H1 (cell line): ENCODE measurements around the gene ATP8B3. TPM values are rescaled to one million over a fixed set of nuclear protein-coding genes. Genes with fewer than 3 reads are reported as not detected.

Experiments
- CTCF ChIA-PET: fragments of 300-600 bp; sonication (Branson Sonifier 250); formaldehyde crosslinking; loops from one replicate; lab custom pipeline; 2021; ENCODE audit not compliant: partially characterized antibody; lab: Charles Lee
- POLR2A ChIA-PET: fragments of 300-600 bp; sonication (Branson Sonifier 250); formaldehyde crosslinking; loops from one replicate; lab custom pipeline; 2021; ENCODE audit warnings: inconsistent platforms; ENCODE audit not compliant: partially characterized antibody; lab: Charles Lee
- DNase-seq, 2 experiments: peaks; one replicate each; pipeline versions ENCODE4 v3.0.0 to v3.0.0-alpha.2; 2010 to 2022; ENCODE audit warnings: low spot score in 2 of 2, low read depth in 1 of 2, mixed read lengths in 1 of 2
- FAIRE-seq: peaks from 2 replicates; lab custom pipeline; 2011; peaks lifted over from hg19 to GRCh38; lab: Jason Lieb, UNC
- H2AFZ ChIP-seq: 2 replicates; pipeline ENCODE4 v1.8.1; 2012; ENCODE audit warnings: low read length, inconsistent platforms
- H2AK5ac ChIP-seq: 2 replicates; pipeline ENCODE4 v1.6.1; 2013; ENCODE audit warnings: low read depth, low read length
- H2BK120ac ChIP-seq: replicated peaks from 2 replicates; pipeline ENCODE3; 2013; ENCODE audit warnings: low read depth, low read length, inconsistent platforms
- H2BK12ac ChIP-seq: 2 replicates; pipeline ENCODE4 v1.6.1; 2013; ENCODE audit warnings: low read depth, low read length
- H2BK15ac ChIP-seq: 2 replicates; pipeline ENCODE4 v1.6.1; 2013; ENCODE audit warnings: low read length
- H2BK20ac ChIP-seq: 2 replicates; pipeline ENCODE4 v1.6.1; 2013; ENCODE audit warnings: low read length
- H2BK5ac ChIP-seq: 2 replicates; pipeline ENCODE4 v1.6.1; 2013; ENCODE audit warnings: low read depth, low read length
- H3K14ac ChIP-seq: 2 replicates; pipeline ENCODE4 v1.6.1; 2013; ENCODE audit warnings: inconsistent platforms; ENCODE audit not compliant: insufficient read length
- H3K18ac ChIP-seq: 2 replicates; pipeline ENCODE4 v1.6.1; 2013; ENCODE audit warnings: low read length; ENCODE audit errors: extremely low read depth
- H3K23ac ChIP-seq: 2 replicates; pipeline ENCODE4 v1.6.1; 2013; ENCODE audit warnings: inconsistent platforms; ENCODE audit not compliant: insufficient read length
- H3K23me2 ChIP-seq: 2 replicates; pipeline ENCODE4 v1.6.1; 2013; ENCODE audit warnings: low read depth, low read length
- H3K27ac ChIP-seq: 2 replicates; pipeline ENCODE4 v1.6.1; 2011; ENCODE audit warnings: low read depth, low read length, inconsistent platforms
- H3K27me3 ChIP-seq, 4 experiments: replicated peaks in 1 of 4; 1 replicate in 1 of 4; 2 replicates in 3 of 4; pipeline versions ENCODE4 v1.6.1 to v1.8.1; 2011 to 2013; ENCODE audit warnings: low read length in 3 of 4, mild to moderate bottlenecking in 3 of 4, inconsistent platforms in 2 of 4, mixed read lengths in 2 of 4, moderate library complexity in 1 of 4; ENCODE audit not compliant: control insufficient read depth in 3 of 4, insufficient read depth in 3 of 4; ENCODE audit errors: extremely low read depth in 1 of 4
- H3K36me3 ChIP-seq, 4 experiments: 2 replicates each; pipeline versions ENCODE4 v1.6.1 to v1.8.1; 2011 to 2013; ENCODE audit warnings: mild to moderate bottlenecking in 4 of 4, low read length in 3 of 4, moderate library complexity in 2 of 4, control low read depth in 1 of 4, inconsistent platforms in 1 of 4; ENCODE audit not compliant: insufficient read depth in 4 of 4, control insufficient read depth in 2 of 4
- H3K4ac ChIP-seq: replicated peaks from 2 replicates; pipeline ENCODE3; 2013; ENCODE audit warnings: low read length, low read depth, mixed read lengths, inconsistent platforms; ENCODE audit not compliant: insufficient read length
- H3K4me1 ChIP-seq, 4 experiments: replicated peaks in 1 of 4; 1 replicate in 1 of 4; 2 replicates in 3 of 4; pipeline versions ENCODE4 v1.6.1 to v1.8.1; 2011 to 2013; ENCODE audit warnings: low read length in 3 of 4, inconsistent platforms in 2 of 4, mixed read lengths in 1 of 4; ENCODE audit not compliant: insufficient read depth in 4 of 4, control insufficient read depth in 3 of 4
- H3K4me2 ChIP-seq, 2 experiments: 2 replicates each; pipeline versions ENCODE4 v1.6.1 to v1.8.1; 2011 to 2013; ENCODE audit warnings: low read depth in 2 of 2, low read length in 2 of 2, control low read depth in 1 of 2, inconsistent platforms in 1 of 2, mild to moderate bottlenecking in 1 of 2; ENCODE audit not compliant: insufficient read depth in 1 of 2
- H3K4me3 ChIP-seq, 4 experiments: fragments of 200-600, 300-600 bp in 1 of 4; sonication (generic), shearing (Covaris generic), sonication (Bioruptor Twin) in 1 of 4; 2 replicates each; pipeline versions ENCODE4 v1.5.1 to v1.8.1; 2011 to 2016; ENCODE audit warnings: low read length in 4 of 4, low read depth in 3 of 4, control low read depth in 2 of 4, inconsistent platforms in 2 of 4, mild to moderate bottlenecking in 2 of 4, mixed read lengths in 1 of 4, moderate library complexity in 1 of 4; ENCODE audit not compliant: insufficient read depth in 2 of 4; ENCODE audit errors: extremely low read depth in 1 of 4
- H3K56ac ChIP-seq: replicated peaks from 2 replicates; pipeline ENCODE3; 2013; ENCODE audit warnings: low read depth, mild to moderate bottlenecking, mixed read lengths, low read length, inconsistent platforms; ENCODE audit not compliant: insufficient read length
- H3K79me1 ChIP-seq: 2 replicates; pipeline ENCODE4 v1.6.1; 2013; ENCODE audit warnings: low read depth, low read length, control low read depth
- H3K79me2 ChIP-seq, 2 experiments: 2 replicates each; pipeline versions ENCODE4 v1.6.1 to v1.8.1; 2012 to 2013; ENCODE audit warnings: low read length in 2 of 2, mild to moderate bottlenecking in 2 of 2, inconsistent platforms in 1 of 2; ENCODE audit not compliant: insufficient read depth in 2 of 2, control insufficient read depth in 1 of 2
- H3K9ac ChIP-seq, 4 experiments: replicated peaks in 1 of 4; 1 replicate in 1 of 4; 2 replicates in 3 of 4; pipeline versions ENCODE4 v1.6.1 to v1.8.1; 2011 to 2013; ENCODE audit warnings: low read depth in 3 of 4, low read length in 3 of 4, control low read depth in 2 of 4, mild to moderate bottlenecking in 2 of 4, moderate library complexity in 2 of 4, inconsistent platforms in 1 of 4; ENCODE audit errors: extremely low read depth in 1 of 4
- H3K9me3 ChIP-seq, 2 experiments: 2 replicates each; pipeline versions ENCODE4 v1.6.1 to v1.8.1; 2012 to 2013; ENCODE audit warnings: mild to moderate bottlenecking in 2 of 2, moderate library complexity in 2 of 2, control low read depth in 1 of 2, inconsistent platforms in 1 of 2, low read depth in 1 of 2, low read length in 1 of 2, mixed read lengths in 1 of 2; ENCODE audit not compliant: insufficient read depth in 2 of 2
- H4K20me1 ChIP-seq, 2 experiments: replicated peaks in 1 of 2; 2 replicates each; pipeline versions ENCODE3 to v1.8.1; 2011 to 2013; ENCODE audit warnings: inconsistent platforms in 2 of 2, low read length in 2 of 2, mild to moderate bottlenecking in 1 of 2; ENCODE audit not compliant: insufficient read depth in 2 of 2, control insufficient read depth in 1 of 2
- H4K5ac ChIP-seq: 2 replicates; pipeline ENCODE4 v1.6.1; 2013; ENCODE audit warnings: low read length, low read depth, mixed read lengths, inconsistent platforms; ENCODE audit not compliant: insufficient read length
- H4K8ac ChIP-seq: 2 replicates; pipeline ENCODE4 v1.8.0; 2013; ENCODE audit warnings: mild to moderate bottlenecking, moderate library complexity, low read length, inconsistent platforms; ENCODE audit not compliant: insufficient read depth; ENCODE audit errors: extremely low read depth
- H4K91ac ChIP-seq: replicated peaks from 2 replicates; pipeline ENCODE3; 2013; ENCODE audit warnings: low read length, mixed read lengths, inconsistent platforms; ENCODE audit not compliant: insufficient read length
- ASH2L ChIP-seq: fragments of 200-600, 300-600 bp; sonication (generic); IDR thresholded peaks from one replicate; pipeline ENCODE4 v1.7.1; 2017; ENCODE audit warnings: low read length
- BRCA1 ChIP-seq: IDR thresholded peaks from 2 replicates; pipeline ENCODE4 v1.6.1; 2012; ENCODE audit warnings: low read depth, low read length, improper control_type of control experiment
- CTBP2 ChIP-seq: IDR thresholded peaks from 2 replicates; pipeline ENCODE4 v1.7.0; 2011; ENCODE audit warnings: borderline replicate concordance, mild to moderate bottlenecking, moderate library complexity, mixed read lengths, low read length; ENCODE audit not compliant: insufficient read depth, insufficient read length
- JUND ChIP-seq: IDR thresholded peaks from 2 replicates; pipeline ENCODE4 v1.6.1; 2011; ENCODE audit warnings: mild to moderate bottlenecking, improper control_type of control experiment, low read length
- NRF1 ChIP-seq: IDR thresholded peaks from 2 replicates; pipeline ENCODE4 v1.6.1; 2011; ENCODE audit warnings: mild to moderate bottlenecking, low read depth, low read length, improper control_type of control experiment
- POLR2AphosphoS5 ChIP-seq: IDR thresholded peaks from 2 replicates; pipeline ENCODE4 v1.6.1; 2011; ENCODE audit warnings: low read depth, low read length
- RBBP5 ChIP-seq: IDR thresholded peaks from 2 replicates; pipeline ENCODE4 v1.7.1; 2012; ENCODE audit warnings: low read depth, mild to moderate bottlenecking, inconsistent platforms, low read length, moderate library complexity, borderline replicate concordance
- RXRA ChIP-seq: IDR thresholded peaks from 2 replicates; pipeline ENCODE4 v1.6.1; 2011; ENCODE audit warnings: low read depth, mild to moderate bottlenecking, low read length, moderate library complexity; ENCODE audit not compliant: insufficient read depth
- SIRT6 ChIP-seq: IDR thresholded peaks from one replicate; pipeline ENCODE4 v1.7.1; 2012; ENCODE audit warnings: low read length, inconsistent platforms
- SP2 ChIP-seq: IDR thresholded peaks from 2 replicates; pipeline ENCODE4 v1.6.1; 2012; ENCODE audit warnings: mild to moderate bottlenecking, low read length, inconsistent platforms
- SP4 ChIP-seq: IDR thresholded peaks from 2 replicates; pipeline ENCODE4 v1.6.1; 2012; ENCODE audit warnings: low read length, inconsistent platforms
- SUZ12 ChIP-seq: fragments of 200-600 bp; sonication (generic); IDR thresholded peaks from 2 replicates; pipeline ENCODE4 v1.6.1; 2012; ENCODE audit warnings: mild to moderate bottlenecking, inconsistent platforms, low read length, moderate library complexity, mixed read lengths
- TAF7 ChIP-seq: optimal IDR thresholded peaks from 2 replicates; pipeline ENCODE3; 2011; ENCODE audit warnings: low read depth, mild to moderate bottlenecking, inconsistent platforms, low read length, moderate library complexity, borderline replicate concordance
- WGBS, 2 experiments: shearing (Covaris generic) in 1 of 2; methylation state at CpG; one replicate each; pipeline versions ENCODE4 v1.1.6 to v1.1.7; 2013 to 2015; ENCODE audit warnings: low lambda C conversion rate in 2 of 2, mixed read lengths in 2 of 2, inconsistent platforms in 1 of 2, low coverage in 1 of 2, missing lambda C conversion rate in 1 of 2; ENCODE audit not compliant: insufficient replicate concordance in 2 of 2, insufficient coverage in 1 of 2, insufficient read length in 1 of 2; ENCODE audit errors: extremely low coverage in 1 of 2, missing lambda C conversion rate in 1 of 2; 5-methylcytosine and 5-hydroxymethylcytosine counted together
- polyA plus RNA-seq, 7 experiments: library from polyadenylated mRNA; depleted of rRNA in 3 of 7; stranded (reverse) in 5 of 7; unstranded in 2 of 7; fragments of >200 nt in 5 of 7; fragments of 200-250 nt in 2 of 7; gene quantifications; 1 replicate in 5 of 7; 2 replicates in 1 of 7; 4 replicates in 1 of 7; pipeline versions ENCODE4 v1.2.1 to v1.2.3, GENCODE V29; 2011 to 2013; ENCODE audit warnings: missing spikeins in 2 of 7, mixed read lengths in 2 of 7
- total RNA-seq: library from RNA; stranded (reverse); fragmentation: NEBNext Ultra II Directional; extraction: Animal tissue kit (Norgen Biotek cat#: 25700); gene quantifications from 2 replicates; pipeline ENCODE4 v1.2.1, GENCODE V29; 2021
- TF ChIP-seq, protein P1 (sequence below): IDR thresholded peaks from 2 replicates; pipeline ENCODE4 v1.6.1; 2012; ENCODE audit warnings: inconsistent platforms

The ATP8B3 gene
- total and polyA plus RNA-seq, 2 of the 8 experiments (the other 6 are each of a cell fraction or from before 2014, with no cell fraction given) = 4.1 to 9.3 TPM

DNA sequence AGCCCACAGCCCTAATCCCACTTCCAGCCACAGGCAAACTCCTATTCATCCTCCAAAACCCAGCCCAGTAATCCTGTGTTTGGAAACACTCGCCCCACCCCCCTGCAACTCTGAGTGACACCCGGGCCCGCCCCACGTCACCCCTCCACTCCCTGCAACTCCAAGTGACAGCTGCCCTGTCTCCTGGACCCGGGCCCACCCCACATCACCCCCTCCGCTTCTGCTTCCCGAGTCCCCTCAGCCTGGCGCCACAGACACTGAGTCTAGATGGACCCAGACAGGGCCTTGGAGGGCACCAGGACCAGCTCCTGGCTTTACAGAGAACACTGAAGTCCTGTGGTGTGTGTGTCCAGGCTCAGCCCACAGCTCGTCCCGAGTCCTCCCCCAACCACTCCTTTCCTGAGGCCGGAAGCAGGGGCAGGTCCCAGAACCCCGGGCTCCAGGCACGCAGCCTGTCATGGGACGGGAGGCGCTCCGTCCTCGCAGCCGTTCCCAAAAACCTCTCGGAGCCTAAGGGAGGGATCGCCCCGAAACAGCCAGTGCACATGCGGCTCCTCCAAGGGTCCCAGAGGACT lies 28.6 kb upstream of the ATP8B3 start:
- Histone ChIP-seq H3K36me3 (no peaks in the 10 kb centered on the region), H4K8ac (no peak overlapping the region), H2BK120ac (no peak overlapping the region), H3K4me3 (no peak overlapping the region), H3K56ac (no peak overlapping the region), H4K20me1 (peaks cover 22 to 39% of the 10 kb centered on the region in 2 experiments), H3K23ac (no peak overlapping the region), H3K14ac (no peak overlapping the region), H3K4me1 (peaks cover 0 to 2% (median 0%) of the 10 kb centered on the region in 4 experiments; a peak in 1 of 7 replicates), H2BK5ac (no peak overlapping the region; the same call in 1 of the 2 replicates), H2BK20ac (no peak overlapping the region), H2BK12ac (no peak overlapping the region), H3K23me2 (no peaks in the 10 kb centered on the region), H3K79me2 (peaks cover 3 to 82% of the 10 kb centered on the region in 2 experiments; a peak in 3 of 4 replicates), H2AFZ (no peak overlapping the region), H3K9ac (no peak overlapping the region), H3K9me3 (no peaks in the 10 kb centered on the region), H3K4me2 (no peak overlapping the region), H3K79me1 (peaks cover 30% of the 10 kb centered on the region), H3K27ac (no peak overlapping the region), H3K27me3 (no peaks in the 10 kb centered on the region), H2BK15ac (no peak overlapping the region), H4K5ac (no peak overlapping the region), H3K4ac (no peak overlapping the region), H4K91ac (no peak overlapping the region), H2AK5ac (no peak overlapping the region), H3K18ac (no peak overlapping the region)
- ChIA-PET CTCF (interaction anchor here (1.3 to 14.9 kb wide), 4 partner anchors 9 to 74 kb away, joined by 3 to 228 read pairs (median 14); no protein-coding TSS in a partner anchor), POLR2A (interaction anchor here (1.0 to 1.5 kb wide), 2 partner anchors 11 to 12 kb away, joined by 4 read pairs; no protein-coding TSS in a partner anchor)
- WGBS, 2 experiments = 92% methylated on average over 14 of the region's 22 CpGs; no CpG with 5 or more reads in 1 of the 2 experiments
- DNase-seq (no peak), FAIRE-seq (no peak)
- TF ChIP-seq, protein P1, sequence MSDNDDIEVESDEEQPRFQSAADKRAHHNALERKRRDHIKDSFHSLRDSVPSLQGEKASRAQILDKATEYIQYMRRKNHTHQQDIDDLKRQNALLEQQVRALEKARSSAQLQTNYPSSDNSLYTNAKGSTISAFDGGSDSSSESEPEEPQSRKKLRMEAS = no peak
- TF ChIP-seq SP4 (no peak), SP2 (no peak), ASH2L (no peak), SIRT6 (no peak), TAF7 (no peak), CTBP2 (no peak), RXRA (no peak), JUND (no peak), SUZ12 (no peak), POLR2AphosphoS5 (no peak), BRCA1 (no peak), NRF1 (no peak), RBBP5 (no peak)
